T-helper 1 cell (primary cell): ENCODE data around the gene RAB3C.

Experiments
- DNase-seq, 5 donors: peaks; one replicate each; pipeline ENCODE4 v3.0.0-alpha.2; 2012 to 2020

Gene RAB3C

GRCh38 chr5:58606064-58606463 is 23.2 kb downstream of the RAB3C start:
- no peak for DNase-seq

GRCh38 chr5:58615972-58616371 is 33.1 kb downstream of the RAB3C start:
- no peak for DNase-seq

- DNase-seq, result no peak
These were observed 34.4 kb downstream of the RAB3C start for GRCh38 chr5:58617241-58617640.

- DNase-seq, result no peak
These were observed 37.5 kb downstream of the RAB3C start for GRCh38 chr5:58620336-58620735.

GRCh38 chr5:58622936-58623871 is 40.3 kb downstream of the RAB3C start:
- no peak for DNase-seq

- DNase-seq, result no peak
These were observed 45.8 kb downstream of the RAB3C start for GRCh38 chr5:58628626-58629025.

GRCh38 chr5:58629271-58630159 is 46.6 kb downstream of the RAB3C start:
- no peak for DNase-seq

GRCh38 chr5:58631895-58632294 is 49.0 kb downstream of the RAB3C start:
- DNase-seq, result no peak

GRCh38 chr5:58635416-58635815 is 52.5 kb downstream of the RAB3C start:
- no peak for DNase-seq

- DNase-seq, result no peak
These were observed 57.1 kb downstream of the RAB3C start for GRCh38 chr5:58640011-58640410.

GRCh38 chr5:58641533-58641932 is 58.7 kb downstream of the RAB3C start:
- DNase-seq, result no peak

- no peak for DNase-seq
These were observed 66.0 kb downstream of the RAB3C start for GRCh38 chr5:58648846-58649245.

- no peak for DNase-seq
These were observed 66.8 kb downstream of the RAB3C start for GRCh38 chr5:58649716-58650115.

GRCh38 chr5:58653521-58653920 is 70.6 kb downstream of the RAB3C start:
- DNase-seq, result no peak

- DNase-seq, result no peak
These were observed 83.3 kb downstream of the RAB3C start for GRCh38 chr5:58666141-58666540.

- no peak for DNase-seq
These were observed 84.0 kb downstream of the RAB3C start for GRCh38 chr5:58666598-58667581.

- DNase-seq, result no peak
These were observed 87.7 kb downstream of the RAB3C start for GRCh38 chr5:58670582-58670981.

GRCh38 chr5:58671155-58671554 is 88.3 kb downstream of the RAB3C start:
- no peak for DNase-seq

GRCh38 chr5:58672521-58672920 is 89.6 kb downstream of the RAB3C start:
- no peak for DNase-seq

- DNase-seq, result no peak
These were observed 91.2 kb downstream of the RAB3C start for GRCh38 chr5:58674070-58674469.

GRCh38 chr5:58674711-58675110 is 91.8 kb downstream of the RAB3C start:
- no peak for DNase-seq

GRCh38 chr5:58675341-58675740 is 92.5 kb downstream of the RAB3C start:
- DNase-seq, result no peak
